Measurements from ENCODE around the gene MYO7B.

MYO7B gene

DNA sequence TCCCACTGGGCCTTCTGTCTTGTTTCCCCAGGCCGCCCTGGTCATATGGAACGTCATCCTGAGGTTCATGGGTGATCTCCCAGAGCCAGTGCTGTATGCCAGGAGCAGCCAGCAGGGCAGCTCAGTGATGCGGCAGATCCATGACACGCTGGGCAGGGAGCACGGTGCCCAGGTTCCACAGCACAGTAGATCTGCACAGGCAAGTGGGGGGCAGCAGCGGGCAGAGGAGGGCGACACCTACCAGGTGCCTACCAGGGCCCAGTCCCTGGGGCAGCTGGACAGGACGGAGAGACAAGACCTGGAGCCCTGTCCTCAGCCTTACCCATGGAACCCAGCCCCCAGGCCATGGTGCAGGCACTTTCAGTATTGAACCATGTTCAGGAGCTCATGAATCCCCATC is 74.3 kb downstream of the MYO7B start:
- DNase-seq (ENCODE audit: low spot score): no peak

- no peak for DNase-seq (ENCODE audit: low spot score)
These were observed 75.1 kb downstream of the MYO7B start for GRCh38 chr2:127610561-127610960.

GRCh38 chr2:127611076-127611925 is 75.8 kb downstream of the MYO7B start:
- DNase-seq (ENCODE audit: low spot score): no peak

- no peak for DNase-seq (ENCODE audit: low spot score)
These were observed 76.8 kb downstream of the MYO7B start for GRCh38 chr2:127612111-127612822.

DNA sequence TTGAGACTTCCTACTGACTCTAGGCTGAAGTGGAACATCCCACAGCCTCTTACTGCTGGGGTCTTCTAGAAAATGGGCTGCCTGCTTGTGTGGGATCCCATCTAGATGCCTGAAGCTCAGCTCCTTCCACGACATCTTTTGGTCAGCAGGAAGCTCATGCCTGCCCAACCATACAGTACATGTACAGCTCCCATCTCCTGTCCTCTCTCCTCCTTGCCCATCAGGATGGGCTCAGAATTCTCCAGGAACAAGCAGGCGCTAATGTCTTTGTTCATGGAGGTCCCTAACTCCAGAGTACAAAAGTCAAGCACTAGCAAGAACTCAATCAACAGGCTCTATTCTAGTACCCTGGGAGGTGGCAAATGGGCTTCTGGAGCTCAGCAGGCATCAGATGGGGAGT is 78.8 kb downstream of the MYO7B start:
- no peak for DNase-seq (ENCODE audit: low spot score)

DNA sequence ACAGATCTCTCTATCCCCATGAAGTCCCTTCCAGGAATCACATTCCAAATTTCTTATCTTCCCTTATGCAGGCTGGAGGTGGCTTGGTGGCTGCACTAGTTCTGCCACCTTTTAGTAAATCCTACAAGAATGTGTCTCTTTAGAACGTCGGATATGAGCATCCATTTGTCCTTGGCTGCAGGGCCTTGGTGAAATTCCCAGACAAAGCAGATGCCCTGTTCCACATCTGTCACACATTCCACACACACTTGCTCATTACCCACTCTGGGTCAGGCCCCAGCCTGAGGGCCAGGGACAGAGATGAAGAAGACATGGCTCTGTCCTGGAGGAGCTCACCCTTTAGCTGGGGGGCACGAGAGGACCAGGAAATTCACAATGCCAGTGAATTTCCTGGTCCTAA is 79.2 kb downstream of the MYO7B start:
- no peak for DNase-seq (ENCODE audit: low spot score)

- DNase-seq (ENCODE audit: low spot score): no peak
These were observed 80.2 kb downstream of the MYO7B start for GRCh38 chr2:127615511-127616166.

DNA sequence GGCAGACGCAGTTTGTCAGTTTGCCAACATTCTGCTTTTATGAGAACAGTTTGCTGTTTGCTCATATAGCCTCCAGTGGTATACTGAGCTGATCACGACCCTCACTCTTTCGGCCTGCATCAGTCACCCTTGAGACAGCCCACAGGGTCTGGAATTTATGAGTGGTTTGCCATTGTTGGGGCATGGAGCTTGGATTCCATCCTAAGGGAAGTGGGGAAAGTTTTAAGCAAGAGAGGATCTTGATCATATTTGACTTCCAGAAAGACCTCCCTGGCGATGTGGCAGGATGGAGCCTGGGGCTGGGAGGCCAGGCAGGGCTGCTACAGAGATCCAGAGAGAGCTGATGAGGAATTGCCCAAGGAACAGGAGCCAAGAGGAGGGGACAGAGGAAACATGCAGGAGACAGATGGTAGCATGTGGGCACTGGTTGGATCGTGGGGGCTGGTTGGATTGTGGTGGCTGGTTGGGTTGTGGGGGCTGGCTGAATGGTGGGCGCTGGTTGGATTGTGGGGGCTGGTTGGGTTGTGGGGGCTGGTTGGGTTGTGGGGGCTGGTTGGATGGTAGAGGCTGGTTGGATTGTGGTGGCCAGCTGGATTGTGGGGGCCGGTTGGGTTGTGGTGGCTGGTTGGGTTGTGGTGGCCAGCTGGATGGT is 83.2 kb downstream of the MYO7B start:
- no peak for DNase-seq (ENCODE audit: low spot score)

DNA sequence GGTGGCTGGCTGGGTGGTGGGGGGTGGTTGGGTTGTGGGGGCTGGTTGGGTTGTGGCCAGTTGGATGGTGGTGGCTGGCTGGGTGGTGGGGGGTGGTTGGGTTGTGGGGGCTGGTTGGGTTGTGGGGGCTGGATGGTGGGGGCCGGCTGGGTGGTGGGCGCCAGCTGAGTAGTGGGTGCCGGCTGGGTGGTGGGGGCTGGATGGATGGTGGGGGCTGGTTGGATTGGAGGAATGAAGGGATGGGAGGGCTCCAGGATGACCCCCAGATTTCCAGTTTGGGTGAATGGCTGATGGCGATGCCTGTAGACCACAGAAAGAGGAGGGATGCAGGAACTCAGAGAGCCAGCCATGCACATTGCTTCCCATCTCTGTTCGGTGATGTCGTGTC is 83.7 kb downstream of the MYO7B start:
- DNase-seq (ENCODE audit: low spot score): no peak

- DNase-seq (ENCODE audit: low spot score): no peak
These were observed 84.6 kb downstream of the MYO7B start for GRCh38 chr2:127619877-127620705.

- DNase-seq (ENCODE audit: low spot score): no peak
These were observed 85.4 kb downstream of the MYO7B start for GRCh38 chr2:127620866-127621265.

DNA sequence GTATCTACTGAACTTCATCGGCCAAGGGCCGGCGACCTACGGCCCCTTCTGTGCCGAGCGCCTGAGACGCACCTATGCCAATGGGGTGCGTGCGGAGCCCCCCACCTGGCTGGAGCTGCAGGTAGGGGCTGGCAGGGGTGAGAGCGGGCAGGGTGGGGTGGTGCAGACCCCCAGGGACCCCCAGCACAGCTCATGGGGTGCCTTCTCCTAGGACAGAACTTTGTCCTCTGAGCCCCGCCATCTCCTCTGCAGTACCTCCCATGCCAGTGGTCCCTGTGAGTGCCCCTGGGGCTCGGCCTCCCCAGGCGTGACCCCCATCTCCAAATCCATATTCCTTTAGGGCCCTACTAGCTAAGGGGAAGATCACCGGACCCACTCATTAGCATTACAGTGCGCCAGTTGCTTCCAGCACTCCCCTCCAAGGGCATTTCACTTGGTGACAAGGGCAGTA is 86.5 kb downstream of the MYO7B start:
- no peak for DNase-seq (ENCODE audit: low spot score)

DNA sequence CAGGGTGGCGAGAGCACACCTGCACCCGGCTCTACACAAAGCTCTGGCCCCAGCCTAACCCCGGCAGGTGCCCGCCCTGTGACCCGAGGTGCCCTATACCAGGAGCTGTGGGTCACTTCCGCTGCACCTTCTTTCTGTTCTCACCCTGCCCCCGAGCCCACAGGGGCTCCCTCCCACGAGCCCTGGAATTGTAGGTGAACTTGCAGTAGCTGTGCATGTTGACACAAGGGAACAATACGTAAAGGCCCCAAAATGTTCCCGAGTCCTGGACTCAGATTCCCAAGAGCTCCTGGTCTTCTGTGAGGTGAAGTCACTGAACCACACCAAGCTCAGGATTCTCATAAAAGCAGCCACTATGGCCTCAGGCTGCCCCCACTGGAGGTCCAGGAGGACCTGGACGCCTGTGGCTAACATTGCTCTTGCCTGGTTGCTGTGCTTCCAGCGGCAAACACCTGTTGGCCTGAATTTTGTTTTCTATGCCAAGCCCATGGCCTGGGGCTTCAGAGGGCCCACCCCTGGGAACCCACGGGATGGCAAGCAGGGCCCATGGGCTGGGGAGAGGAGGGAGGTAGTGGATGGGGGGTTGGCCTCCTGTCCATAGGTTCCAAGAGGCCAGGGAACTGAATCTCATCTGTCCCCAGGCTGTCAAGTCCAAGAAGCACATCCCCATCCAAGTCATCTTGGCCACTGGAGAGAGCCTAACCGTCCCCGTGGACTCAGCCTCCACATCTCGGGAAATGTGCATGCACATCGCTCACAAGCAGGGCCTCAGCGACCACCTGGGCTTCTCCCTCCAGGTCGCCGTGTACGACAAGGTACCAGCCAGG is 87.3 kb downstream of the MYO7B start:
- DNase-seq (ENCODE audit: low spot score): no peak

GRCh38 chr2:127623388-127624319 is 88.2 kb downstream of the MYO7B start:
- no peak for DNase-seq (ENCODE audit: low spot score)

DNA sequence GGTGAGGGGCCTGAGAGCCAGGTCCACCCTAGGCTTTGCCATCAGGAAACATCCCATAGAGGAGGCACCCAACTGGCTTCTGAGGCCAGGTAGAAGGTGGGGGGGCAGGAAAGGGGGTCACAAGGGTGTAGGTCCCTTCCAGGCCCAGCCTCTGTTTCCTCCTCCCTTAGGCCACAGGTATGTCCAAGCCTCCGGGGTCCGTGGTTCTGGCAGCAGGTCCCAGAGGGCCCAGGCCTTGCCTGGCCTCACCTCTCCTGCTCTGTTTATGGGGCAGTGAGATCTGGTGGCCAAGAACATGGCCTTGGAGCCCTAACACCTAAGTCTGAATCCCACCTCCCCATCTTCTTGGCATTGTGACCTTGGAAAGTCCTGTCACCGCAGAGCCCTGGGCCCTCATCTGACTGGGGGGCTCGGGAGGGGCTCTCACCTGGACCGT is 88.9 kb downstream of the MYO7B start:
- DNase-seq (ENCODE audit: low spot score): no peak

- DNase-seq (ENCODE audit: low spot score): no peak
These were observed 89.5 kb downstream of the MYO7B start for GRCh38 chr2:127624756-127625571.

- DNase-seq (ENCODE audit: low spot score): no peak
These were observed 90.1 kb downstream of the MYO7B start for GRCh38 chr2:127625572-127625951.

DNA sequence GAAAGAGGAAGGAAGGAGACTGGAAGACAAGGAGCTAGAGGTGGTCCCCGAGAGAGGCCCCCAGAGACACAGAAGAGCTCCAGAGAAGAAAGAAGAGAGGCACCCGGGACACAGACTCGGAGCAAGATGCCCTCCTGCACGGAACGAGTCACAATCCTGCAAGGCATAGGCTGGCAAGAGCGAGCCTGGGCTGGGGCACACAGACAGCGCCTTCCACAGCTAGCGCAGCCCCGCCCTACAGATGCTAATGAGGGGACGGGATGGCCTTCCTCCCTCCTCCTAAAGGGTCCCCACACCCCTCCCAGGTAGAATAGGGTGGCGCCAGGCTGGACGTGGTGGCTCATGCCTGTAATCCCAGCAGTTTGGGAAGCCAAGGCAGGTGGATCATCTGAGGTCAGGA is 90.7 kb downstream of the MYO7B start:
- no peak for DNase-seq (ENCODE audit: low spot score)
